Right lobe of liver (tissue), 4 donors: ENCODE measurements around the gene PI16.

Experiments used
- CTCF ChIP-seq, 4 donors: fragments of 200-600 bp in 3 of 4; fragments of 450-650 bp in 1 of 4; IDR thresholded peaks; one replicate each; pipeline versions ENCODE4 v1.5.1 to v1.8.0; 2016 to 2022; ENCODE audit warnings: antibody characterized with exemption in 4 of 4, mild to moderate bottlenecking in 2 of 4
- POLR2A ChIP-seq: fragments of 450-650 bp; IDR thresholded peaks from one replicate; pipeline ENCODE4 v1.6.1; 2017; ENCODE audit warnings: antibody characterized with exemption, mild to moderate bottlenecking
- donor health status: DM: no; HTN: no; CAD: no.
- donor health status: DM: no; HTN: no; CAD: no.
- donor health status: DM: no; HTN: yes; CAD: no.

GRCh38 chr6:36953931-36954261, 642 bp upstream of the PI16 start:
- TF ChIP-seq CTCF (IDR thresholded peaks at IDR 0.05), result no peak
- TF ChIP-seq POLR2A, result no peak
